A375 (cell line): ENCODE data around the gene SPRR2E. TPM values are rescaled to one million over a fixed set of nuclear protein-coding genes. Genes with fewer than 3 reads are reported as not detected.

ENCODE experiments used
- small RNA-seq: library from RNA; depleted of rRNA; stranded (forward); fragments of <200 nt; gene quantifications from one replicate; pipeline ENCODE3, GENCODE V24; 2014
- total RNA-seq: library from RNA; depleted of rRNA; stranded (reverse); fragments of >200 nt; shearing (Covaris generic); gene quantifications from 2 replicates; pipeline ENCODE4 v1.2.3, GENCODE V29; 2014; rRNA removed

Gene SPRR2E
- not detected in 2 replicates for total RNA-seq

GRCh38 chr1:153094426-153094825 is at the start of gene SPRR2E:
Gene SPRR2E (minus strand): TSS chr1:153094526. CDS start chr1:153093751, 775 bp downstream.

GRCh38 chr1:153113416-153113815 is 19.1 kb upstream of the SPRR2E start, which contains the start of gene SPRR2F:
Gene SPRR2F (minus strand): TSS chr1:153113516. CDS start chr1:153112733, 783 bp downstream.

DNA sequence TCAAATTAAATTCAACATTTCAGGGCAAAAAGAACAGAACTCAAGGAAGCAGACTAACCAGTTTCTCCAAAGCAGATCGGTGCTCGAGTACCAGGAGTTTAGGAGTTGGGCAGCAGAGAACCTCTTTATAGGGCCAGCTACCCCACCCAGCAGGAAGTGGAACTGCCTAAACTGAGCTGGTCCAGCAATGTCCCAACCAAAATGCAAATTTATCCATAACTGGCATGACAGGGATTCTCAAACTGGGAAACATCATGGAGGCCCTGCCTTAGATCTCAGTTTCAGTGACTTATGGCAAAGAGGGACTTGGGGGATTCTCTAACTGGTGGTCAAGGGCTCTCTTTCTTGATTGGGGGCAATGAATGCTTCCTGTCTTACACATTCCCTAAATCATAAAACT is 22.8 kb downstream of the SPRR2E start, which contains the start of gene SPRR2B:
TSS of gene SPRR2B (minus strand) at position 101 of the 400 bp plus-strand sequence. CDS start 772 bp downstream, outside the sequence.

GRCh38 chr1:153057375-153057774 is 37.0 kb downstream of the SPRR2E start, which contains the start of gene SPRR2A:
Gene SPRR2A (minus strand): TSS chr1:153057512. CDS start chr1:153056735, 777 bp downstream.

Small RNA genes within 50 kb of the gene (small RNA-seq; reads per million reads assigned to genes)
- gene SPRR2C: not detected

Other genes starting within 250 kb of the SPRR2E start
- not detected in 2 replicates for gene LCE7A, start 234.5 kb downstream of the SPRR2E start, total RNA-seq
- not detected in 2 replicates for gene SMCP, start 216.2 kb downstream of the SPRR2E start, total RNA-seq
- 0.08 TPM in 1 of 2 replicates, not detected in the other for gene IVL, start 186.0 kb downstream of the SPRR2E start, total RNA-seq
- gene SPRR5, start 147.3 kb downstream of the SPRR2E start, total RNA-seq: not detected in 2 replicates
- gene SPRR4, start 123.9 kb downstream of the SPRR2E start, total RNA-seq: not detected in 2 replicates
- not detected in 2 replicates for gene SPRR1A, start 110.4 kb downstream of the SPRR2E start, total RNA-seq
- not detected in 2 replicates for gene SPRR3, start 92.8 kb downstream of the SPRR2E start, total RNA-seq
- not detected in 2 replicates for gene SPRR1B, start 63.3 kb downstream of the SPRR2E start, total RNA-seq
- 0.40 and 1.4 TPM in 2 replicates for gene SPRR2D, start 53.4 kb downstream of the SPRR2E start, total RNA-seq
- not detected in 2 replicates for gene SPRR2A, start 37.0 kb downstream of the SPRR2E start, total RNA-seq
- not detected in 2 replicates for gene SPRR2B, start 22.9 kb downstream of the SPRR2E start, total RNA-seq
- gene SPRR2F, start 19.0 kb upstream of the SPRR2E start, total RNA-seq: not detected in 2 replicates
- gene SPRR2G, start 56.4 kb upstream of the SPRR2E start, total RNA-seq: not detected in 2 replicates
- gene LELP1, start 108.9 kb upstream of the SPRR2E start, total RNA-seq: not detected in 2 replicates
- not detected in 2 replicates for gene PRR9, start 123.1 kb upstream of the SPRR2E start, total RNA-seq
- gene LORICRIN, start 165.2 kb upstream of the SPRR2E start, total RNA-seq: not detected in 2 replicates
- not detected in 2 replicates for gene PGLYRP3, start 218.4 kb upstream of the SPRR2E start, total RNA-seq